GM13976 (cell line): ENCODE measurements around the gene CD34.

Experiments used
- DNase-seq: peaks from one replicate; pipeline ENCODE4 v3.0.0; 2012; ENCODE audit warnings: low spot score
- CTCF ChIP-seq: IDR thresholded peaks from 2 replicates; pipeline ENCODE4 v1.5.1; 2012; ENCODE audit warnings: borderline replicate concordance, mild to moderate bottlenecking; ENCODE audit not compliant: insufficient read depth; ENCODE audit errors: extremely low read depth, missing control alignments, control extremely low read depth
- in situ Hi-C: fragments of 300-500 bp; cut with MboI; formaldehyde crosslinking; loops from one replicate; pipeline ENCODE4 v1.12.0; 2022; ENCODE audit warnings: low sequenced_read_pairs, mixed read lengths, inconsistent platforms; ENCODE audit not compliant: unreplicated experiment

The CD34 gene

DNA sequence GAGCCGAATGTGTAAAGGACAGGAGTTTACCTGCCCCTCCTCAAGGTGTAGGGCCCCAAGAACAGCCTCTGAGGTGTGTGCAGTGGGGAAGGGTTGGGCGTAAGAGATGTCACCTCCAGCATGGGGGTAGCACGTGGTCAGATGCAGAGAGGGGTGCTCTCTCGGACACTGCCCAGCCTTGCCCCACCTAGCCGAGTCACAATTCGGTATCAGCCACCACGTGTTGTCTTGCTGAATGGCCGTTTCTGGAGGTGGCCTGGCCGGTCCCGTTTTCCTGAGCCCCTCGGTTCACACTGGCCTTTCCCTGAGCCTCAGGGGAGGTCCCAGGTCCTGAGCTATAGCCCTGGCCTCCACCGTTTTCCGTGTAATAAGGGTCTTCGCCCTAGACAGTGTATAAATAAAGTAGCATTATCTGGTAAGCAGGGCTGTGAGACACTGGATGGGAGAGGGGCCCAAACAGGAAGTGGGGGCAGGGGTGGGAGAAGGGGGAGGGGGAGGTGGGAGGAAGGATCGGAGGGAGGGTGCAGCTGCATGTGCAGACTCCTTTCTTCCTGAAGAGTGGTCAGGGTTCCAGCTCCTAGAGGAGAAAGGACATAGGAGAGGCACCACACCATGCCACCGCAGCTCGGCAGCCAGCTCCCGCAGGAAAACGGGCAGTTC lies 23.3 kb downstream of the CD34 start:
- DNase-seq, result no peak
- in situ Hi-C loops, result no loop called here
- TF ChIP-seq CTCF, result no peak

- no peak for DNase-seq
- TF ChIP-seq CTCF, result no peak
- in situ Hi-C loops, result no loop called here
These were observed 24.7 kb downstream of the CD34 start for GRCh38 chr1:207886227-207886626.

DNA sequence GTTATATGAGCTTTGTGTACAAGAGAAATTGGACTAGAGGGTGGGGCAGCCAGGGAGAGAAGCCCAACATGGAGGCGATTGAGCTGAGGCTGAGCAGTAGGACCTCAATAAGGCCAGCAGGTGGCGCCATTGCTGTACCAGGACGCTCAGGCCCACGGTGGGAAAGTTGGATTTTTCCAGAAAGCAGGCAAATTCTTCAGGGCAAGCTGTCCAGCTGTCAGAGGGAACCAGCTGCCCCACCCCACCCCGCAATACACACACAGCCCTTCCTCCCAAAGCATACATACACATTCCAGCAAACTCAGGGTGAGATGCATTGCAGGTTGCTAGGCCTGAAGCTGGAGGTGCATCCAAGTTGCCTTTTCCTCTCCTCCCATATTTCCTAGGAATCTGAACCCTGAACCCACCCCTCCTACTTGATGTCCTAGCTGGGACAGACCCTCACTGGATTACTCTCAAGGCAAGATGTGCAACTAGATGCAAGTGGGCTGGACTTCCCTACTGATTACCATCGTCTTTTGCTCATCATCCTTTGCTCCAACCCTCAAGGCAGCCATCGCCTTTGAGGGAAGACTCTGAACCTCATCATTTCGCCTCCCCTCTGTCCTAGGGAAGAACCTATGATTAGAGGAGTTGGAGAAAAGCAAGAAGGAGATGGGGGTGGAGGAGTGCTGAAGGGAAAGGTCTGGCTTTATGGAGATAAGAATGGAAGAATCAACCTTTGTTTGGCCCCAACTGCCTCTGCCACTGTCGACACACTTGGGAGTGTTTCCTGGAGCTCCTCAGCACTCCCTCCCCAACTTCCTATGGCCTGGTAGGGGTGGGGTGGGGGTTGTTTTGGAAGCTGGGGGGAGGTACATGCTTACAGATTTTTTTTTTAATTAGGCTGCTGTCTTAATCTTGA lies 25.5 kb downstream of the CD34 start:
- TF ChIP-seq CTCF, result peak; percentile 96
- in situ Hi-C loops, result no loop called here
- DNase-seq, result peak; percentile 81

DNA sequence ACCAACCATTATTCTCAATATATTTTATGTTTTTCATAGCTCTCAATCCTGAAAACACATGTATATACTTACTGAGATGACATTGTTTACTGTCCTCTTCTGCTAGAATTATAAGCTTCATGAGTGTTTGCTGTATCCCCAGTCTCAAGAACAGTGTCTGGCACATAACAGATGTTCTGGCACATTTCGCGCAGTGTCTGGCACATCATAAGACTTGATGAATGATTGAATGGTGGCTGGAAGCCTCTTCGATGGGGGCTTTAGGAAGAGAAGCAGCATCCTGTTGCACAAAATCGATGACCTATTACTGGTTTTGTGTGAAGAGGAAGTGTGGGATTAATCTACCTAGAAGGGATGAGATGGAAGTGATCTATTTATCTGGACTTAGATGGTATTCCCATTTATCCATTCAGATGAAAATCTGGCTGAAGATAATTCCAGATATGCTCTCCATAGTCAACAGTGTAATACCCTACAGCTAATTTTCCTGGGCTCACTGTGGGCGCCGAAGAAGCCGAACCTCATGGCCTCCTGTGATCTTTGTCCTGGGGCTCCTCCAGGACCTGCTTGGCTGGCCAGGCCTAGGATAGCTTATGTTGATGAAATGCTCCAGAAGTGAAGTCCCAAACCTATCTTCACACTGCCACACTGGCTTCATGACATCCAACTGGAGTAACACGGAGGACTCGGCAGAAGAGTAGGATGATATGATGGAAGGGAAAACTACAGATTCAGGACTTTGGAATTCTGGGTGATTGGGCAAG lies 26.5 kb downstream of the CD34 start:
- TF ChIP-seq CTCF, result no peak
- DNase-seq, result no peak
- in situ Hi-C loops, result loop anchor here (5.0 kb wide), 1 partner anchor 83 kb away; no protein-coding TSS in a partner anchor

DNA sequence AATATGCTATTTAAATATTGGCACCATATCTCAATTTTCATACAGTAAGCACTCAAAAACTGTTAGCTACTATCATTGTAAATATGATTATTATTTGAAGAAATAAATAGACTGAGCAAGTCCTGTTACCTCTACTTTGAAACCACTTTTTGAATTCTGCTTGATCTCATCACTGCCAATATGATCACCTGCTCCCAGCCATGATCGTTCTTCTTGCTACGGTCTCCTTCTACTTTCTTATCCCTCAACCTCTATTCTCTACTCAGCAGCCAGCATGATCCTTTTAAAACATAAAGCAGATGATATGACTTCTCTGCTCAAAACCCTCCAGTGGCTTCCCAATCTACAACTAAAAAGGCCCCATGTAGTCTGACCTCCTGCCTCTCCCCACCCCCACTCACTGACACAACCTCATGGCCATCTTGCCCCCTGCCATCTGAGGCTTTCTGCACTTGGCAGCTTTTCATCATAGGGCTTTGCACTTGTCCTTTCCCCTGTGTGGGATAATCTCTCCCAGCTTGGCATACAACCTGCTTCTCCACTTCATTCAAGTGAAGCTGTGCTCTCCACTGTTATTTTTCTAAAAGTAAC lies 27.2 kb downstream of the CD34 start:
- in situ Hi-C loops, result loop anchor here (5.0 kb wide), 1 partner anchor 84 kb away; no protein-coding TSS in a partner anchor
- TF ChIP-seq CTCF, result no peak

GRCh38 chr1:207883104-207883651 lies 27.7 kb downstream of the CD34 start:
- in situ Hi-C loops, result loop anchor here (5.0 kb wide), 1 partner anchor 84 kb away; no protein-coding TSS in a partner anchor
- TF ChIP-seq CTCF, result no peak

More for the DNA sequence above, 27.2 kb downstream of the CD34 start:
- DNase-seq, result no peak

More at GRCh38 chr1:207883104-207883651, 27.7 kb downstream of the CD34 start:
- DNase-seq, result peak; percentile 38
